GM18858 (cell line): ENCODE data around the gene BTBD1.
A peak's percentile ranks its signal among the peaks of the same experiment; 100 is the strongest.

Experiments used
- ATAC-seq: cut with Tn5 transposase; IDR thresholded peaks from one replicate; pipeline ENCODE4 v1.9.1; 2021; ENCODE audit not compliant: unreplicated experiment

The BTBD1 gene

GRCh38 chr15:82999426-82999825 lies 67.6 kb downstream of the BTBD1 start:
- ATAC-seq = no peak

- ATAC-seq = no peak
Measured at GRCh38 chr15:82995938-82996337, 71.1 kb downstream of the BTBD1 start.

- no peak for ATAC-seq
Measured at GRCh38 chr15:82995076-82995475, 72.0 kb downstream of the BTBD1 start.

GRCh38 chr15:82993144-82993543 lies 73.9 kb downstream of the BTBD1 start:
- no peak for ATAC-seq

- ATAC-seq = no peak
Measured at GRCh38 chr15:82992436-82992998, 74.5 kb downstream of the BTBD1 start.

GRCh38 chr15:82986442-82986780 lies 80.6 kb downstream of the BTBD1 start:
- ATAC-seq = peak; percentile 16

- peak; percentile 83 for ATAC-seq
Measured at GRCh38 chr15:82985688-82986441, 81.2 kb downstream of the BTBD1 start, which contains the start of gene RAMAC. Gene RAMAC, plus strand, starts transcription at chr15:82986210. Its CDS starts 2,809 bp downstream, at chr15:82989019.

GRCh38 chr15:82980981-82981380 lies 86.1 kb downstream of the BTBD1 start:
- no peak for ATAC-seq

GRCh38 chr15:82979726-82980125 lies 87.3 kb downstream of the BTBD1 start:
- ATAC-seq = no peak

- ATAC-seq = no peak
Measured at GRCh38 chr15:82978438-82978837, 88.6 kb downstream of the BTBD1 start.

- no peak for ATAC-seq
Measured at GRCh38 chr15:82977076-82977475, 90.0 kb downstream of the BTBD1 start.

- no peak for ATAC-seq
Measured at GRCh38 chr15:82972990-82973389, 94.1 kb downstream of the BTBD1 start.

GRCh38 chr15:82971218-82971984 lies 95.7 kb downstream of the BTBD1 start:
- no peak for ATAC-seq

- ATAC-seq = no peak
Measured at GRCh38 chr15:82970696-82971095, 96.4 kb downstream of the BTBD1 start.

GRCh38 chr15:82970078-82970686 lies 96.9 kb downstream of the BTBD1 start:
- no peak for ATAC-seq

- no peak for ATAC-seq
Measured at GRCh38 chr15:82969353-82969752, 97.7 kb downstream of the BTBD1 start.

GRCh38 chr15:82968066-82968465 lies 99.0 kb downstream of the BTBD1 start:
- ATAC-seq = no peak

GRCh38 chr15:82966671-82967071 lies 100.4 kb downstream of the BTBD1 start:
- peak; percentile 84 for ATAC-seq
